ENCODE results near the gene GPR146.

GPR146 gene

DNA sequence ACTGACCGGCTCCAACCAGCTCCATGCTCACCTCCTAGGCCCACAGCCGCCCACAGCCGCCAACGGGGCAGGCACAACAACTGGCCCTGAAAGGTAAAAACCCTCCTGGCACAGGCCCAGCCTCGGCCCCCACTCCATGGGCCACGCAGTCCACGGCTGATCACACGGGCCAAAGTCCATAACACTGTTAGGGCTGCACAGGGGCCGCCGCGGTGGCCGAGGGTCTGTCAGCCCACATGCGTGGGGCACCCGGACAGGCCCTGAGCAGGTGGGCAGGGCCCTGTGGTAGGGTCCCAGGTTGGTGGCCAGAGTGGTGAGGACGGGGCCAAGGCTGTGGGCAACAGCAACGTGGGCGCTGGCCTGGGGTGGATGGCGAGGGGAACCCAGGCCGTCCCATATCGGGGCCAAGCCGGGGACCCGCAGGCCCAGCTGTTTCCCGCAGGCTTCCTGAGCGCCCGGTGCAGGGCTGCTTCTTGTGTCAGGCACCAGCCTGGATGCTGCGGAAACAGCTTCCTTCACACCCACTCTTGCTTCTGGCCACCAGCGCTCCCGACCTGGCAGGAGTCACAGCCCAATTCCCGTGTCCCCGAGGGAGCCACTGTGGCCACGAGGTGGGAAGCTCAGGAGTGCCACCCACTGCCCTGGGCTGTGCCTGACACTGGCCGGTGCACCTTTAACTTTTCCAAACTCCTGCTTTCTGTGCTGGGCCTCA, 32.2 kb upstream of the GPR146 start:
- no peak for DNase-seq

GRCh38 chr7:1012716-1013095, 31.6 kb upstream of the GPR146 start:
- no peak for DNase-seq

DNA sequence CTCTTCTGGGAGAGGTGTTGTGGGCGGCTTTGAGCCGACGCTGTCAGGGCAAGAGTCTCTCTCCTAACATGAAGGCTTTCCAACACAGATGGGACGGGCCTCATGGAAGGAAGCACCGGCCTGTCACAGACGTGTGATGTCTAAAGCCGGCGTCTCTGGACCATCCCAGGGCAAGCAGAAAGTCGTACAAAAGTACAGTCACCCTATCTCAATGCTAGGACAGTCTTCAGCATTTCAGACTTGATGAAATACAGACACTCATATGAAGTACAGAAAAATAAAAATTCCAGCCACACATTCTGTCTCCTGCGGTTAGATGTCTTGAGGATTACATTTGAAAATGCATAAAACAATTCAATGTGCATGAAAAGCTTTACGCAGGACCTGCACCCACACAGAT, 30.8 kb upstream of the GPR146 start:
- no peak for DNase-seq

DNA sequence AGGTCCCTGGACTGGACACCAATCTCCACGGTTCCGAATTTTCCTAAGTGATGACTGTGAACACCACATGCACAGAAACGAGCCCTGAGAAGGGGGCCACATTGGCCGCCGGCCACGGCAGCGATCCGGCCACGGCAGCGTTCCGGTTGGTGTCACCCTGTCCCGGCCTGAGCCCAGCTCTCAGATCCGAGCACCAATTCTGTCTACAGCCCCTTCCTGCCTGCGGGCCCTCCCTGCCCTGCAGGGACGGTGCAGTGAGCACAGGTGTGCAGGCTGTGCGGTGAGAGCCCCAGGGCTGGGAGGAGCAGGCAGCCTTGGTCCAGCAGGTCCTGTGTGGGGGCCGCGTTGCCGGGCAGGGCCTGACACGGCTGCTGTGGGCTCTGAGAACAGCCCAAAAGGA, 29.7 kb upstream of the GPR146 start:
- no peak for DNase-seq

DNA sequence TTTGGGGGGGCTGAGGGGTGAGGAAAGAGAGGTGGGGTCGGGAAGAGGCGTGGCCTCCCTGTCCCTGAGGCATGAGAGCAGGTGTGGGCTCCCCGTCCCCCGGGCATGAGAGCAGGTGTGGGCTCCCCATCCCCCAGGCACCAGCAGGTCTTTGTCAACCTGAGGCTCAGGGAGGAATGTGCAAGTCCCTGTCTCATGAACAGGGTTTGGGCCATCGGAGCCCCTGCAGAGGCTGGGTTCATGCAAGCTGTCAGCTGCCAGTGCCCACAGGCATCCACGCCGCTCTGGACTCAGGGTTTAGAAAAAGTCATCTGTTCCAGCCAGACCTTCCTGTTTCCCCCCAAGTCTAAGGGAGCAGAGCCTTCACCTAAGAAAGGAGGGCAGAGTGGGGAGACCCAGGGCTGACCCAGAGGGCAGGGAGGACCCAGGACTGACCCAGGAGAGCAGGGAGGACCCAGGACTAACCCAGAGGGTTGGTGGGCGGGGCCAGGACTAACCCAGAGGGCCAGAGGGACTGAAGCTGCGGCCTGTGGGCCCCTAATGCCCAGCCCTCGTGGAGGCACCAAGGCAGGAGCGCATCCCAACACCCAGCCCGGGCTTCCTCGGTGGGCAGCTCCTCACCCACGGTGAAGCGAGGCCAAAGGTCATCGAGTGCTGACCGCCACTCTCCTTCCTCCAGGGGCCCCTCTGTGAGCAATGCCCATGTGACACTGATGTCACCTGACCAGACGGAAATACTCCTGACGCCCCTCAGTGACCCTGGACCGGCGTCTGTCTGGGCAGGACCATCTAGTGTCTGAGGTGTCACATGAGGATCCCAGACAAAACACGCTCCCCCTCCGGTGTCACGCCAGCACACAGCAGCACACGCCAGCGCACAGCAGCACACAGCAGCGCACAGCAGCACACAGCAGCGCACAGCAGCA, 28.9 kb upstream of the GPR146 start:
- no peak for DNase-seq

GRCh38 chr7:1016577-1017531, 27.5 kb upstream of the GPR146 start:
- no peak for DNase-seq

- no peak for DNase-seq
These were observed 26.6 kb upstream of the GPR146 start for GRCh38 chr7:1017586-1018333.

GRCh38 chr7:1018334-1018695, 26.0 kb upstream of the GPR146 start:
- no peak for DNase-seq

DNA sequence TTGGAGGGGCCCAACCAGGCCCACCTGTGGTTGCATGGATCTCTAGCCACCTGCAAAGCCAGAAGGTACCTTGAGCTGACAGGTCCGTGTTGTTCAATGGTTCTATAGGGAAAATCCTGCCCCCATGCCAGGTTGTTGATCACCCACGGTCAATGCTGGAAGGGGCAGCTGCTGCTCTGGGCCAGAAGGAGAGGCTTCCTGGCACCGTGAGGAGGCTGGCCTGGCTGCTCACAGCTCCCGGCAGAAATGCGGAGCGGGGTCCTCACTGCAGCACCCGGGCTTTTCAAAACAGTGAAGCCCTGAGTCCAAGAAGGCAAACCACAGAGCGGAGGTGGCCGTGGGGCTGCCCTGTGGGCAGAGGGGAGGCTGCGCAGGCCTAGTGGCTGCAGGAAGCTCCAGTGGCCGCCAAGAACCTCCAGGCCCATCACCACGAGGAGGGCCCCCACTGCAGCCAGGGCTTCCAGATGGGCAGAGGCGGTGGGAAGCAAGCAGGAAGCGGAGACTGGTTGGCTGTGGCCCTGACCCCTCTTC, 25.0 kb upstream of the GPR146 start:
- DNase-seq, result no peak

DNA sequence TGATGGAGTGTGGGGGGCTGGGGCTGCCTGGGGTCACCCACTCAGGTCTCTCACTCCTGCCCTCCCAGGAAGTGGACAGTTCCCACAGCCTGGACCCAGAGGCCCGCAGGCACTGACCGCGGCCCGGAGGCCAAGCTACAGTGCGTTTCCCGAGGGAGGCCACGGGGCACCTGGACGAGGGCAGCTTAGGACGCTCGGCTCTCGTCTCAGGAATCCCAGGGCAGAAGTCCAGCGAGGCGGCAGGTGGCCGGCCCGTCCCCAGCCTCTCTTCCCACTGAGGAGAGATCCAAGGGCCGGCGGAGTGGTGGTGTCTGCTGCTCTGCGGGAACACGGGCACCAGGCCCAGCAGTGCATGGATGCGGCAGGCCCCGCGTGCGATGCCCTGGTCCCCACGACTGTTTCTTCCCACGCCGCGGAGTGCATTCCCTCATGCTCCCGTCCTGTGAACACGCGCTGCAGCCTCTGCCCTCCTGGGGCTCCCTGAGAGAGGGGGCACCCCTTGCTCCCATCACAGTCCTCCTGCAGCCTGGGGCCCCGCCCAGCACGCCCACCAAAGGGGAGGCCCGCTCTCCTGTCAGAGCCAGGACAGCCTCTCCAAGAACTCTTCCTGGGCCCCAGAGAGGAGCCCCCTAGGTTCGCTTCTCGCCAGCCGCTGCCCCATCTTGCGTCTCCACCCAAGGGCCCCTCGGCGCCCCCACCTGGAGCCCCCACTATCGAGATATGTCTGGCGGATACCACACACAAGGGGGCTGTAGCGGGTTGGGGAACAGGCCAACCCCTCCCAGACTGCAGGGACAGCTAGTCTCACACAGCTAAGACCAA, 24.3 kb upstream of the GPR146 start:
- no peak for DNase-seq

- DNase-seq, result no peak
These were observed 23.5 kb upstream of the GPR146 start for GRCh38 chr7:1020849-1021251.

DNA sequence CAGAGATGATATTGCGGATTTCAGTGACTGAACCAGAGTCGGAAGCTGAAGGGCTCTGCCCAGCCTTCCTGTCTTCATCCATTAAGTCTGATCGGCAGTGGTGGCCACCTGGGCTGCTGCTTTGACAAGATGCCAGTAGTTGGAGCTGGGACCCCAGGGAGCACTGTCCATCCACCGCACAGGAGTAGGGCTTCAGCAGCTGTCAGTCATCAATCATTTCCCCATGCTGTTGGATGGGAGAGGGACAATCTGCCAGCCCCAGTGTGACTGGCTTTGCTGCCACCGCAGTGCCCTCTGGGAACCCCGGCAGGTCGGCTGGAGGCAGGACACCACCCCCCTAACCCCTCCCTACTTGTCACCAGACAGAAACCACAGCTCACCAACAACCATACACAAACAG, 23.0 kb upstream of the GPR146 start:
- DNase-seq, result no peak

- DNase-seq, result no peak
These were observed 22.4 kb upstream of the GPR146 start for GRCh38 chr7:1021931-1022330.

DNA sequence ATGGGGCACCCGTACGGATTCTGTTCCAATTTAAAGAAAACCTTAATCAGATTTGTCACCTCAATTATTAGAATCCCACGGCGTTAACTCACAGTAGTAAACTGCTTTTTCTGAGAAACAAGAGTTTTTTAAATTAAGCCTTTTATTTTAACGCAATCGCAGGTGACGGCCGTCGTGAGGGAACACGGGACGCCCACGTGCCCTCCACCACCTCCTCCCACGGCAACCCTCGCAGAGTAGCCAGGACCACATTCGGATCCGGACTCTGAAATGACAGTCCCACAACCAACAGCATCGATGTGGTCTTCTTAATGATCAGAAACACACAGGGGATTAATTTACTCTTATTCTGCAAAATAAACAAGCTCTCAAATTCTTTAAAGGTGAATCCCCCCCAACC, 22.0 kb upstream of the GPR146 start:
- no peak for DNase-seq

- no peak for DNase-seq
These were observed 21.4 kb upstream of the GPR146 start for GRCh38 chr7:1022801-1023465.

GRCh38 chr7:1024331-1024841, 20.0 kb upstream of the GPR146 start:
- no peak for DNase-seq

- no peak for DNase-seq
These were observed 19.2 kb upstream of the GPR146 start for GRCh38 chr7:1024876-1025742.

GRCh38 chr7:1025743-1026581, 18.4 kb upstream of the GPR146 start:
- no peak for DNase-seq

All from activated naive CD4-positive, alpha-beta T cell treated with anti-CD3 and anti-CD28 coated beads, Interleukin-2, amount 50 U/mL, for 16 hours (primary cell).